Testis (tissue), 3 donors: ENCODE results near the gene PPP1R13B. TPM values are rescaled to one million over a fixed set of nuclear protein-coding genes. Genes with fewer than 3 reads are reported as not detected.

Experiments
- DNase-seq: peaks from one replicate; pipeline ENCODE4 v3.0.0-alpha.2; 2019
- H3K27ac ChIP-seq, 2 donors: fragments of 200-600 bp; sonication (generic); one replicate each; pipeline ENCODE4 v1.5.1; 2019
- H3K27me3 ChIP-seq: fragments of 200-600 bp; sonication (generic); one replicate; pipeline ENCODE4 v1.5.1; 2019
- H3K36me3 ChIP-seq: fragments of 200-600 bp; sonication (generic); one replicate; pipeline ENCODE4 v1.5.1; 2017; ENCODE audit warnings: low read depth; ENCODE audit errors: missing control alignments
- H3K4me1 ChIP-seq: fragments of 200-600 bp; sonication (generic); one replicate; pipeline ENCODE4 v1.5.1; 2019
- H3K4me3 ChIP-seq, 2 donors: fragments of 200-600 bp; sonication (generic); one replicate each; pipeline ENCODE4 v1.5.1; 2017 to 2019
- H3K9me3 ChIP-seq: fragments of 200-600 bp; sonication (generic); one replicate; pipeline ENCODE4 v1.5.1; 2017
- POLR2A ChIP-seq: fragments of 450-650 bp; IDR thresholded peaks from one replicate; pipeline ENCODE4 v1.6.1; 2017; ENCODE audit warnings: antibody characterized with exemption, mild to moderate bottlenecking, moderate library complexity
- WGBS, 2 donors: methylation state at CpG; one replicate each; pipeline ENCODE4 v1.1.5; 2018; 5-methylcytosine and 5-hydroxymethylcytosine counted together
- intact Hi-C: fragments of 100-400 bp; cut with DNase I; formaldehyde crosslinking; loops from one replicate; pipeline ENCODE4 v1.15.1; 2023; ENCODE audit warnings: low total_unique reads
- polyA plus RNA-seq: library from polyadenylated mRNA; stranded (reverse); fragments of 350-450 nt; fragmentation: Illumina TruSeq; extraction: RNeasy Lipid Tissue Mini Kit (QIAGEN cat#74804); gene quantifications from one replicate; pipeline ENCODE4 v1.2.3, GENCODE V29; 2014; ENCODE audit warnings: low read depth, low replicate concordance; ENCODE audit not compliant: insufficient read depth
- total RNA-seq, 2 donors: library from RNA; depleted of rRNA; stranded (reverse); fragments of >200 nt; gene quantifications; one replicate each; pipeline ENCODE4 v1.2.3, GENCODE V29; 2016
- TF ChIP-seq, protein P1 (sequence below), 3 experiments: fragments of 450-650 bp in 2 of 3; fragments of 200-600 bp in 1 of 3; sonication (generic) in 1 of 3; IDR thresholded peaks; one replicate each; pipeline ENCODE4 v1.5.1; 2016 to 2019; ENCODE audit warnings: antibody characterized with exemption in 3 of 3, mild to moderate bottlenecking in 2 of 3, moderate library complexity in 1 of 3

PPP1R13B gene
- total and polyA plus RNA-seq, 3 donors from 2014 or later, result 73.1 to 89.2 (median 82.4) TPM

DNA sequence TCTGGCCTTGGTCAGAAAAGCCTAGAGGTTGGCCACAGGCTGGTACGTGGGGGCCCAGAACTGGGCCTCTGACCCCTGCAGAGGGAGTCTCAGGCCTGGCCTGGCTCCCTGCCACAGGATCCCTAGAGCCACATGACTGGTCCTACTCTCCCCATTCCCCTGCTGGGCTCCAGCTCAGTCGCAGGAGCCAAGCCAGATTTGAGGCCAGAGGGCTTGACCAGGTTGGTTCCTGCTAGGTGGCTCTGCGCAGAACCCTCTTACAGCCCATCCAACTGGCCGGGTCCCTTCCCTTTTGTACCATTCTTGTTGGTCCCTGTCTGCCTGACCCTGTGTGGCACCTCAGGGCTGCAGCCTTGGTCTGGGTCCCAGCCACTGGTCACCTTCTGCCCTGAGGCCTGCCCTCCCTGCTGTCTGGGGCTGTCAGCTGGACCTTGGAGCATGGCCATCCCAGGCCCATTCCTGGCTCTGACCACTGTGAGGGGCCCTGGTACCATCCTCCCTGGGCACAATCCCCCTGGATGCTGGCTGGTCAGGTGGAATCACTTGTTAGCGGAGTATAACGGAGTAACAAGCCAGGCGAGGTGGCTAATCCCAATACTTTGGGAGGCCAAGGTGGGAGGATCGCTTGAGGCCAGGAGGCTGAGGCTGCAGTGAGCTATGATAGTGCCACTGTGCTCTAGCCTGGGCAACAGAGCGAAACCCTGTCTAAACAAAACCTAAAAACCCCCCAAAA, 22.9 kb upstream of the PPP1R13B start:
- intact Hi-C loops, result no loop called here
- H3K27ac ChIP-seq, result no peak overlapping the region
- H3K36me3 ChIP-seq, result no peaks in the 10 kb centered on the region
- no peak overlapping the region for H3K4me3 ChIP-seq
- no peaks in the 10 kb centered on the region for H3K9me3 ChIP-seq
- WGBS, 2 donors, result 92 to 96% methylated on average over 8 to 9 of the region's 9 CpGs
- H3K27me3 ChIP-seq, result no peaks in the 10 kb centered on the region
- no peaks in the 10 kb centered on the region for H3K4me1 ChIP-seq
- TF ChIP-seq, protein P1, sequence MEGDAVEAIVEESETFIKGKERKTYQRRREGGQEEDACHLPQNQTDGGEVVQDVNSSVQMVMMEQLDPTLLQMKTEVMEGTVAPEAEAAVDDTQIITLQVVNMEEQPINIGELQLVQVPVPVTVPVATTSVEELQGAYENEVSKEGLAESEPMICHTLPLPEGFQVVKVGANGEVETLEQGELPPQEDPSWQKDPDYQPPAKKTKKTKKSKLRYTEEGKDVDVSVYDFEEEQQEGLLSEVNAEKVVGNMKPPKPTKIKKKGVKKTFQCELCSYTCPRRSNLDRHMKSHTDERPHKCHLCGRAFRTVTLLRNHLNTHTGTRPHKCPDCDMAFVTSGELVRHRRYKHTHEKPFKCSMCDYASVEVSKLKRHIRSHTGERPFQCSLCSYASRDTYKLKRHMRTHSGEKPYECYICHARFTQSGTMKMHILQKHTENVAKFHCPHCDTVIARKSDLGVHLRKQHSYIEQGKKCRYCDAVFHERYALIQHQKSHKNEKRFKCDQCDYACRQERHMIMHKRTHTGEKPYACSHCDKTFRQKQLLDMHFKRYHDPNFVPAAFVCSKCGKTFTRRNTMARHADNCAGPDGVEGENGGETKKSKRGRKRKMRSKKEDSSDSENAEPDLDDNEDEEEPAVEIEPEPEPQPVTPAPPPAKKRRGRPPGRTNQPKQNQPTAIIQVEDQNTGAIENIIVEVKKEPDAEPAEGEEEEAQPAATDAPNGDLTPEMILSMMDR (IDR thresholded peaks at IDR 0.05), result no peak
- no peak for TF ChIP-seq POLR2A
- DNase-seq, result no peak

DNA sequence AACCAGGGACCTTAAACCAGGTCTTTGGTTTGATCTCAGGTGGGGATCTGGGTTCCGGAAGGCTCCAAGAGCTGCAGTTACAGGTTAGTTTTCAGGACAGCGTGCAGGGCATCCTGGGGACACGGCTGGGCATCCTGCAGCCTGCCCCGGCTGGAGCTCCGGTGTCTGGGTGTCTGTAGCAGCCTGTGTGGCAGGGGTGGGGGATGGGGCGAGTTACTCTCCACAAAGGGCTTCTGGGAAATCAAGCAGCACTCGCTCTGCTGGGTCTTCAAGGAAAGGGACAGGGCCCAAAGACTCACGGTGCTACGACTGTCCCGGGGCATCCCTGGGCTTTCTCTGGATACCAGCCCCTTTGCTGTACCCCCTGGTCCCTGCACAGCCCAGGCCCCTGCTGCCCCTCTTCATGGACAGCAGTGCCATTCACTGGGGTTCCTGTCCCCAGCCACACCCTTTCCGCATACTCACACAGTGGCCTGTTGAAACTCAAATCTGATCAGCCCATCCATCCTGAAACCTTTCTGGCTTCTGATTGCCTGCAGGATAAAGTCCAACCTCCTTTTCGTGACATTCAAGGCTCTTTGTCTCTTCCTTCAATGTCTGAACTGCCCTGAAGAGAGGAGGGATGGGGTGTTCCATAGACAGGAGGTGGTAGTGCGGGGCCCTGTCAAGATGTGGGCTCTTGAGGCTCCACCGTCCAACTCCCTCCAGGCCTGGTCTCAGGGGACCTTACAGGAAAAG, 22.2 kb upstream of the PPP1R13B start:
- H3K27ac ChIP-seq, result no peak overlapping the region
- intact Hi-C loops, result no loop called here
- no peaks in the 10 kb centered on the region for H3K9me3 ChIP-seq
- H3K4me3 ChIP-seq, result no peak overlapping the region
- no peaks in the 10 kb centered on the region for H3K27me3 ChIP-seq
- DNase-seq, result no peak
- 93 to 95% methylated on average over 13 to 14 of the region's 14 CpGs for WGBS, 2 donors
- H3K4me1 ChIP-seq, result no peaks in the 10 kb centered on the region
- H3K36me3 ChIP-seq, result no peaks in the 10 kb centered on the region
- no peak for TF ChIP-seq POLR2A

DNA sequence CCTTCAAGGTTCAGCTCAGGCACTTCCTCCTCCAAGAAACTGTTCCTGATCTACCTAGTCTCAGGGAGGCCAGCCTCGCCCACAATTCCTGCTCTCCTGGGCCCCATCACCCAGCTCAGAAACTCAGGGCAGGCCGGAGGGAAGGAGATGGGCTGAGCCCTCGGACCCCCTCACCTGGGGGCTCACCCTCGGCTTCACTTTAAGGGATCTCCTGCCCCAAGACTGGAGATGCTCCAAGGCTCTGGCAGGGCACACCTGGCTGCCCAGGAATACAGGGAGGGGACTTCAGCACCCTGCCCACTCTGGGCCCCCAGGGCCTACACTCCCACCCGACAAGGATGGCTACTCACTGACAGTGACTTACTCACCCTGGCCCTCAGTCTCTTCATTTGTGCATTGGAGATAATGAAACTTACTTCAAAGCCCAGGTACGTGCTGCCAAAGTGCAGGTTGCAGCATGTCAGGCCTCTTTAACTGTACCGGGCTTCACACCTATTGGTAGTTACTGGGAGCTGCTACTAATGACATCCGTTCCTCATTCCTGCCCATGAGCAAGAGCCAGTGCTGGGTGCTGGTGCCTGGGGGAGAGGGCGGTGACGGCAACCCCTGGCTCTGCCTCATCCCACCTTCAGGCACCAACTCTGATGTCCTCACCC, 21.0 kb upstream of the PPP1R13B start:
- Histone ChIP-seq H3K9me3 (no peaks in the 10 kb centered on the region), H3K27me3 (no peaks in the 10 kb centered on the region), H3K4me1 (peaks cover 2% of the 10 kb centered on the region), H3K36me3 (no peaks in the 10 kb centered on the region), H3K4me3 (no peak overlapping the region), H3K27ac (no peak overlapping the region)
- 87 to 94% methylated on average over 7 to 10 of the region's 10 CpGs for WGBS, 2 donors
- TF ChIP-seq POLR2A, result no peak
- TF ChIP-seq, protein P1 (IDR thresholded peaks at IDR 0.05), result no peak
- intact Hi-C loops, result no loop called here
- DNase-seq, result no peak

DNA sequence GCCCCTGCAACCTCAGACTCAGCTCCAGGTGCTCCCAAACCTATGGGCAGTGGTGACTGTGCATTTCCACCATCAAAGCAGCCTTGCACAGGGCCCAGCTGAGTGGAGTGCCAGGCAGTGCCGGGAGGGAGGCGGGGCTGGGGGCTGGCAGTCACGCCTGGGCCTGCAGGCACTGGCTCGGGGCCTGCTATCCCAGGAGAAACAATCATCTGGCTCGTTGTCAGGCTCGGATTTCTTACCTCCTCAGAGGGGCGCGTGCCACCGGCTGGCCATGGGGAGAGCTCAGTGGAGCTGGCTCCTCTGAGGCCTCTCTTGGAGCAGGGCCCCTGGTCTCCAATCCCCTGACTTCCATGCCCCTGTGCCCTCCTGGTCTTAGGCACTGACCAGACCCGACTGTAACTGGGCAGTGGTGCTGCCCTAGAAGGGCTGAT, 20.2 kb upstream of the PPP1R13B start:
- H3K36me3 ChIP-seq, result no peaks in the 10 kb centered on the region
- H3K27me3 ChIP-seq, result no peaks in the 10 kb centered on the region
- DNase-seq, result no peak
- peaks cover 6% of the 10 kb centered on the region for H3K4me1 ChIP-seq
- 68 to 71% methylated on average over 5 to 9 of the region's 10 CpGs for WGBS, 2 donors
- no peak overlapping the region for H3K4me3 ChIP-seq
- H3K27ac ChIP-seq, result no peak overlapping the region
- H3K9me3 ChIP-seq, result no peaks in the 10 kb centered on the region
- intact Hi-C loops, result no loop called here
- no peak for TF ChIP-seq POLR2A
- TF ChIP-seq, protein P1 (IDR thresholded peaks at IDR 0.05), result no peak

DNA sequence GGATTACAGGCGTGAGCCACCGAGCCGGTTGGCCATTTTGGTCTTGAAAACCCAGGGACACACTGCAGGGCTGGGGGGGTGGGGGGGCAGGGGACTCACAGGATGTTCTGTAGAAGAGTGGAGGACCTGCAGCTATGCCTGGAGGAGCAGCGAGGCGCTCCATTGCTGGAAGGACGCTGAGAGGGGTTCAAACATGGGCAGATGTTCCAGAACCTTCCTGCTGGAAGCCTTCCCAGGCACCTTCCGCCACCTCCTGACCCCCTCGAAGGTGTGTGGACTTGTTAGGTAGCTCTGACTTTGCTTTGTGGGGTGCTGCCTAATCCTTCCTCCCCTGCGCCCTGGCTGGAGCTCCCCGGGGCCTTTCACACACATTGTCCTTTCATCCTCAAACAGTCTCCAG, 19.6 kb upstream of the PPP1R13B start:
- TF ChIP-seq POLR2A, result no peak
- TF ChIP-seq, protein P1 (IDR thresholded peaks at IDR 0.05), result no peak
- peaks cover 8% of the 10 kb centered on the region for H3K4me1 ChIP-seq
- no peaks in the 10 kb centered on the region for H3K9me3 ChIP-seq
- intact Hi-C loops, result no loop called here
- WGBS, 2 donors, result 92 to 100% methylated on average over 3 to 10 of the region's 10 CpGs
- H3K27ac ChIP-seq, result no peak overlapping the region
- no peaks in the 10 kb centered on the region for H3K27me3 ChIP-seq
- no peak for DNase-seq
- no peak overlapping the region for H3K4me3 ChIP-seq
- H3K36me3 ChIP-seq, result no peaks in the 10 kb centered on the region
